A549 (cell line): ENCODE results near the gene FAM174B. TPM values are rescaled to one million over a fixed set of nuclear protein-coding genes. Genes with fewer than 3 reads are reported as not detected.

Experiments
- ATAC-seq, 2 experiments: fragments of 200-7000 bp in 1 of 2; fragments of >200 bp in 1 of 2; cut with Nextera tagmentation in 1 of 2; cut with Tn5 transposase in 1 of 2; 3 replicates each; pipeline versions ENCODE4 v1.8.0 to v1.9.1; 2018 to 2020; ENCODE audit warnings: mild to moderate bottlenecking in 1 of 2, moderate library complexity in 1 of 2
- CTCF ChIA-PET: fragments of 300-600 bp; sonication (Branson Sonifier 250); formaldehyde crosslinking; extraction: SDS; loops from one replicate; lab custom pipeline; 2021; ENCODE audit warnings: antibody characterized with exemption, inconsistent platforms; lab: Yijun Ruan, JAX
- POLR2A ChIA-PET: fragments of 350-600 bp; formaldehyde crosslinking; extraction: SDS; loops from one replicate; lab custom pipeline; 2021; ENCODE audit warnings: antibody characterized with exemption, inconsistent platforms; lab: Yijun Ruan, JAX
- DNase-seq, 2 experiments: peaks; one replicate each; pipeline versions ENCODE4 v3.0.0 to v3.0.0-alpha.2; 2011 to 2016; ENCODE audit warnings: low read depth in 1 of 2, low spot score in 1 of 2
- FAIRE-seq: peaks from 2 replicates; lab custom pipeline; 2011; peaks lifted over from hg19 to GRCh38; lab: Jason Lieb, UNC
- H3K27ac ChIP-seq, 2 experiments: fragments of >200 bp; sonication (Bioruptor Twin); formaldehyde crosslinking; 3 replicates each; pipeline ENCODE4 v1.5.1; 2016 to 2017
- H3K4me1 ChIP-seq: fragments of >200 bp; sonication (Bioruptor Twin); formaldehyde crosslinking; 3 replicates; pipeline ENCODE4 v1.6.1; 2016
- H3K4me2 ChIP-seq: fragments of >200 bp; sonication (Bioruptor Twin); formaldehyde crosslinking; 3 replicates; pipeline ENCODE4 v1.6.1; 2016
- H3K4me3 ChIP-seq: fragments of >200 bp; sonication (Bioruptor Twin); formaldehyde crosslinking; 3 replicates; pipeline ENCODE4 v1.5.1; 2016
- H3K9me3 ChIP-seq: fragments of >200 bp; sonication (Bioruptor Twin); formaldehyde crosslinking; 3 replicates; pipeline ENCODE4 v1.6.1; 2016
- BHLHE40 ChIP-seq: IDR thresholded peaks from 2 replicates; pipeline ENCODE4 v1.6.1; 2012; ENCODE audit warnings: low read depth, low read length, inconsistent platforms
- CBX2 ChIP-seq: fragments of 200-600 bp; sonication (generic); IDR thresholded peaks from 2 replicates; pipeline ENCODE4 v1.6.1; 2016; ENCODE audit warnings: low read depth, mild to moderate bottlenecking, borderline replicate concordance
- CBX8 ChIP-seq: fragments of 200-600 bp; sonication (generic); IDR thresholded peaks from 2 replicates; pipeline ENCODE4 v1.6.1; 2016
- CHD2 ChIP-seq: fragments of 150-350 bp; IDR thresholded peaks from 2 replicates; pipeline ENCODE4 v1.6.1; 2014; ENCODE audit warnings: low read length; ENCODE audit not compliant: partially characterized antibody
- CHD4 ChIP-seq: fragments of 200-600 bp; sonication (generic); IDR thresholded peaks from 2 replicates; pipeline ENCODE4 v1.6.1; 2016; ENCODE audit warnings: antibody characterized with exemption, mild to moderate bottlenecking, borderline replicate concordance
- FOSB ChIP-seq: fragments of 250-450 bp; sonication (Bioruptor Pico); IDR thresholded peaks from 2 replicates; pipeline ENCODE4 v1.5.0; 2020; ENCODE audit warnings: mild to moderate bottlenecking, moderate library complexity
- HOXA7 ChIP-seq: fragments of 250-450 bp; sonication (Bioruptor Pico); IDR thresholded peaks from 2 replicates; pipeline ENCODE4 v1.5.0; 2020; ENCODE audit warnings: mild to moderate bottlenecking, moderate library complexity
- HOXB13 ChIP-seq: fragments of 250-450 bp; sonication (Bioruptor Pico); IDR thresholded peaks from 2 replicates; pipeline ENCODE4 v1.5.0; 2020; ENCODE audit warnings: low read depth, mild to moderate bottlenecking, moderate library complexity
- HOXB5 ChIP-seq: fragments of 250-450 bp; sonication (Bioruptor Pico); IDR thresholded peaks from 2 replicates; pipeline ENCODE4 v1.5.0; 2020; ENCODE audit warnings: mild to moderate bottlenecking, moderate library complexity
- JUN ChIP-seq, 2 experiments: fragments of >200 bp; sonication (Bioruptor Twin); formaldehyde crosslinking; IDR thresholded peaks; 2 replicates in 1 of 2; 3 replicates in 1 of 2; pipeline ENCODE4 v1.6.1; 2016 to 2017
- JUNB ChIP-seq: fragments of >200 bp; sonication (Bioruptor Twin); formaldehyde crosslinking; IDR thresholded peaks from 2 replicates; pipeline ENCODE4 v1.6.1; 2016
- KDM5A ChIP-seq: fragments of 200-600 bp; sonication (generic); IDR thresholded peaks from 2 replicates; pipeline ENCODE4 v1.6.1; 2016; ENCODE audit warnings: antibody characterized with exemption, mild to moderate bottlenecking
- MAFK ChIP-seq: fragments of 450-650 bp; IDR thresholded peaks from 2 replicates; pipeline ENCODE4 v1.6.1; 2014; ENCODE audit not compliant: partially characterized antibody
- MAZ ChIP-seq: fragments of 150-350 bp; IDR thresholded peaks from 2 replicates; pipeline ENCODE4 v1.6.1; 2014; ENCODE audit warnings: antibody characterized with exemption, low read depth, low read length, borderline replicate concordance
- MYC ChIP-seq: IDR thresholded peaks from 2 replicates; pipeline ENCODE4 v1.6.1; 2012; ENCODE audit warnings: mild to moderate bottlenecking, inconsistent platforms, low read length, improper control_type of control experiment, borderline replicate concordance
- POLR2AphosphoS2 ChIP-seq: conservative IDR thresholded peaks from 2 replicates; pipeline ENCODE4 v1.6.1; 2012; ENCODE audit warnings: low read length, improper control_type of control experiment, inconsistent platforms
- RARB ChIP-seq: fragments of 250-450 bp; sonication (Bioruptor Pico); IDR thresholded peaks from 2 replicates; pipeline ENCODE4 v1.8.0; 2021; ENCODE audit warnings: mild to moderate bottlenecking, moderate library complexity
- RNF2 ChIP-seq: fragments of 200-600 bp; sonication (generic); IDR thresholded peaks from 2 replicates; pipeline ENCODE4 v1.6.1; 2016; ENCODE audit warnings: low read depth, mild to moderate bottlenecking, antibody characterized with exemption, moderate library complexity, borderline replicate concordance
- SREBF2 ChIP-seq: fragments of 450-650 bp; IDR thresholded peaks from 2 replicates; pipeline ENCODE4 v1.6.1; 2014; ENCODE audit warnings: mild to moderate bottlenecking, moderate library complexity
- ZFP36 ChIP-seq: fragments of 450-650 bp; IDR thresholded peaks from 2 replicates; pipeline ENCODE4 v1.6.1; 2014; ENCODE audit warnings: borderline replicate concordance; ENCODE audit not compliant: partially characterized antibody
- ZNF302 ChIP-seq: fragments of 250-450 bp; sonication (Bioruptor Pico); IDR thresholded peaks from 2 replicates; pipeline ENCODE4 v1.9.0; 2021; ENCODE audit warnings: inconsistent platforms, mild to moderate bottlenecking, moderate library complexity
- WGBS: methylation state at CpG from one replicate; pipeline ENCODE4 v1.1.6; 2017; ENCODE audit errors: missing lambda C conversion rate; 5-methylcytosine and 5-hydroxymethylcytosine counted together
- polyA plus RNA-seq, 4 experiments: library from polyadenylated mRNA; depleted of rRNA in 3 of 4; stranded (reverse); fragments of >200 nt; fragmentation: RNase III in 1 of 4; extraction: RNeasy Plus Mini Kit Qiagen cat#74134 plus additional on column Dnase treatment in 1 of 4; gene quantifications; 2 replicates in 3 of 4; 3 replicates in 1 of 4; pipeline ENCODE4 v1.2.3, GENCODE V29; 2011 to 2017
- TF ChIP-seq, protein P1 (sequence below): fragments of 450-650 bp; IDR thresholded peaks from 2 replicates; pipeline ENCODE4 v1.6.1; 2014; ENCODE audit warnings: antibody characterized with exemption
- TF ChIP-seq, protein P2 (sequence below): fragments of 150-350 bp; IDR thresholded peaks from 2 replicates; pipeline ENCODE4 v1.6.1; 2014; ENCODE audit warnings: low read depth, mild to moderate bottlenecking, low read length
- TF ChIP-seq, protein P3 (sequence below): fragments of 250-450 bp; sonication (Bioruptor Pico); IDR thresholded peaks from 2 replicates; pipeline ENCODE4 v1.5.0; 2020; ENCODE audit warnings: low read depth, mild to moderate bottlenecking, moderate library complexity

FAM174B gene
- polyA plus RNA-seq, 2 of the 4 experiments (the other 2 are of a cell fraction): 4.6 to 13.9 TPM

DNA sequence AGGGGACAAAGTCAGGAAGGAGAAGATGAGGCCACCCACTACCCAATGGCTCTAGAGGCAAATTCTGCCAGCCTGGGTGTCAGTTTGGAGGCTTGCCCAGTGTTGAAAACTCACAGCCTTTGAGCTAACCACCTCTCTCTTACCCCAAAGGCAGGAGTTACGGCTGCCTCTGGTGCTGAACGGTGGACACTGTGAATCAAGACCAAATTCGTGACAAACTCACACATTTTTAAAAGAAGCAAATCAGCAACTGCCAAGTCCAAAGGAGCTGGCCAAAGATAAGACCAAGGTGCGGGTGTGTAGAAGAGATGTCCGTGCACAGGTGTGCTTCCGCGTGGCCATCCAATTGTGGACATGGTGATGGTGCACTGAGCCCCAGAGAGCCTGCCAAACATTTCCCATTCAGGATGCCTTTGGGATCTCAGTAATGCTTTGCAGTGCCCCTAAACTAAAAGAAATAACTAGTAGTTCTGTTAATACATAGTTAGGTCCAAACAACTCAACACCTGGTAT, 74.6 kb downstream of the FAM174B start:
- no peak overlapping the region for H3K4me2 ChIP-seq
- H3K9me3 ChIP-seq: peaks cover 10% of the 10 kb centered on the region
- 47% methylated on average over 7 of the region's 7 CpGs for WGBS
- POLR2A ChIA-PET: no interaction called here
- DNase-seq (no peak), FAIRE-seq (no peak), ATAC-seq (no peak)
- TF ChIP-seq KDM5A (no peak), CBX2 (no peak), JUNB (no peak), JUN (IDR thresholded peaks at IDR 0.05) (no peak), POLR2AphosphoS2 (no peak), SREBF2 (no peak)
- TF ChIP-seq, protein P1, sequence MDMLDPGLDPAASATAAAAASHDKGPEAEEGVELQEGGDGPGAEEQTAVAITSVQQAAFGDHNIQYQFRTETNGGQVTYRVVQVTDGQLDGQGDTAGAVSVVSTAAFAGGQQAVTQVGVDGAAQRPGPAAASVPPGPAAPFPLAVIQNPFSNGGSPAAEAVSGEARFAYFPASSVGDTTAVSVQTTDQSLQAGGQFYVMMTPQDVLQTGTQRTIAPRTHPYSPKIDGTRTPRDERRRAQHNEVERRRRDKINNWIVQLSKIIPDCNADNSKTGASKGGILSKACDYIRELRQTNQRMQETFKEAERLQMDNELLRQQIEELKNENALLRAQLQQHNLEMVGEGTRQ: no peak
- no peak overlapping the region for H3K4me3 ChIP-seq
- H3K27ac ChIP-seq: no peak overlapping the region
- CTCF ChIA-PET: interaction anchor here (1.2 to 2.1 kb wide), 2 partner anchors 12 to 17 kb away, joined by 3 to 4 read pairs; no protein-coding TSS in a partner anchor
- no peaks in the 10 kb centered on the region for H3K4me1 ChIP-seq

DNA sequence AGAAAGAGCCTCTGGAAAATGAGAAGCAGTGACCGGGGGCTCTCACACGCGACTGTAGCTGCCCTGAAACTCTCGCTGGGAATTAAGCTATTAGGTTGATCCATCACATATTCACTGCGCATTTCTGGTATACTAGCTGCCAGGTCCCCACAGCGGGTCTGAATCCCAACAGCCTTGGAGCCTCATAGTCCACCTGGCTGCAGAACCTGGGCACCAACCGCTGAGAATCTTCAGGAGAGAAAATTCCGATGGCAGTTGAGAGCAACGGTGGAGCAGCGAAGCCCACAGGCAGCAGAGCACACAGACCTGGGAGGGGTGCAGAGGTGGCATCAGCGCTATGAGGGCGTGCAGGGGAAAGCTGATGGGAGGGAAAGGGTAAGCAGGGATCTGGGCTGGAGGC, 75.1 kb downstream of the FAM174B start:
- peaks cover 10% of the 10 kb centered on the region for H3K9me3 ChIP-seq
- TF ChIP-seq HOXB13 (no peak), CBX8 (no peak), CHD2 (no peak), MAZ (no peak), ZFP36 (no peak), MAFK (no peak), CHD4 (no peak), RARB (no peak), RNF2 (no peak), BHLHE40 (no peak), ZNF302 (CRISPR knock-in tag) (no peak), MYC (no peak), KDM5A (no peak), FOSB (CRISPR knock-in tag) (no peak), HOXB5 (CRISPR knock-in tag) (no peak), HOXA7 (CRISPR knock-in tag) (no peak), POLR2AphosphoS2 (no peak)
- TF ChIP-seq, protein P2, sequence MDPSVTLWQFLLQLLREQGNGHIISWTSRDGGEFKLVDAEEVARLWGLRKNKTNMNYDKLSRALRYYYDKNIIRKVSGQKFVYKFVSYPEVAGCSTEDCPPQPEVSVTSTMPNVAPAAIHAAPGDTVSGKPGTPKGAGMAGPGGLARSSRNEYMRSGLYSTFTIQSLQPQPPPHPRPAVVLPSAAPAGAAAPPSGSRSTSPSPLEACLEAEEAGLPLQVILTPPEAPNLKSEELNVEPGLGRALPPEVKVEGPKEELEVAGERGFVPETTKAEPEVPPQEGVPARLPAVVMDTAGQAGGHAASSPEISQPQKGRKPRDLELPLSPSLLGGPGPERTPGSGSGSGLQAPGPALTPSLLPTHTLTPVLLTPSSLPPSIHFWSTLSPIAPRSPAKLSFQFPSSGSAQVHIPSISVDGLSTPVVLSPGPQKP: no peak
- TF ChIP-seq, protein P3, sequence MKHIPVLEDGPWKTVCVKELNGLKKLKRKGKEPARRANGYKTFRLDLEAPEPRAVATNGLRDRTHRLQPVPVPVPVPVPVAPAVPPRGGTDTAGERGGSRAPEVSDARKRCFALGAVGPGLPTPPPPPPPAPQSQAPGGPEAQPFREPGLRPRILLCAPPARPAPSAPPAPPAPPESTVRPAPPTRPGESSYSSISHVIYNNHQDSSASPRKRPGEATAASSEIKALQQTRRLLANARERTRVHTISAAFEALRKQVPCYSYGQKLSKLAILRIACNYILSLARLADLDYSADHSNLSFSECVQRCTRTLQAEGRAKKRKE: no peak
- no peak overlapping the region for H3K4me3 ChIP-seq
- no peak overlapping the region for H3K27ac ChIP-seq
- WGBS: 48% methylated on average over 12 of the region's 12 CpGs
- DNase-seq (no peak), ATAC-seq (peak in 1 of 2 experiments; percentile 27; a peak in 2 of 6 replicates), FAIRE-seq (no peak)
- no peaks in the 10 kb centered on the region for H3K4me1 ChIP-seq
- ChIA-PET POLR2A (no interaction called here), CTCF (interaction anchor here (2.1 kb wide), 1 partner anchor 11 kb away, joined by 4 read pairs; no protein-coding TSS in a partner anchor)
- H3K4me2 ChIP-seq: no peak overlapping the region
